ENCODE data around the gene CEP290.

Gene CEP290

GRCh38 chr12:88167384-88167783 lies 25.5 kb upstream of the CEP290 start:
- Histone ChIP-seq H3K4me3 (ENCODE audit: low read length) (no peak overlapping the region), H3K9me3 (ENCODE audit: control insufficient read depth, low read depth, low read length) (no peaks in the 10 kb centered on the region), H3K9ac (ENCODE audit: low read length) (no peak overlapping the region), H3K27me3 (ENCODE audit: control insufficient read depth, insufficient read depth, low read length) (no peaks in the 10 kb centered on the region), H3K36me3 (ENCODE audit: control insufficient read depth, low read depth, low read length) (peaks cover 22% of the 10 kb centered on the region), H3K27ac (ENCODE audit: low read length) (no peak overlapping the region), H3K4me1 (ENCODE audit: control insufficient read depth, low read depth, low read length) (no peaks in the 10 kb centered on the region)

GRCh38 chr12:88166179-88166578 lies 24.3 kb upstream of the CEP290 start:
- H3K27ac ChIP-seq (ENCODE audit: low read length), result no peak overlapping the region
- peaks cover 4% of the 10 kb centered on the region for H3K4me1 ChIP-seq (ENCODE audit: control insufficient read depth, low read depth, low read length)
- H3K4me3 ChIP-seq (ENCODE audit: low read length), result no peak overlapping the region
- no peaks in the 10 kb centered on the region for H3K9me3 ChIP-seq (ENCODE audit: control insufficient read depth, low read depth, low read length)
- H3K36me3 ChIP-seq (ENCODE audit: control insufficient read depth, low read depth, low read length), result peaks cover 22% of the 10 kb centered on the region
- H3K9ac ChIP-seq (ENCODE audit: low read length), result no peak overlapping the region
- no peaks in the 10 kb centered on the region for H3K27me3 ChIP-seq (ENCODE audit: control insufficient read depth, insufficient read depth, low read length)

- H3K9ac ChIP-seq (ENCODE audit: low read length), result no peak overlapping the region
- peaks cover 4% of the 10 kb centered on the region for H3K4me1 ChIP-seq (ENCODE audit: control insufficient read depth, low read depth, low read length)
- no peak overlapping the region for H3K27ac ChIP-seq (ENCODE audit: low read length)
- H3K4me3 ChIP-seq (ENCODE audit: low read length), result no peak overlapping the region
- H3K27me3 ChIP-seq (ENCODE audit: control insufficient read depth, insufficient read depth, low read length), result no peaks in the 10 kb centered on the region
- H3K9me3 ChIP-seq (ENCODE audit: control insufficient read depth, low read depth, low read length), result no peaks in the 10 kb centered on the region
- H3K36me3 ChIP-seq (ENCODE audit: control insufficient read depth, low read depth, low read length), result peaks cover 20% of the 10 kb centered on the region
Measured at GRCh38 chr12:88163371-88163770, 21.5 kb upstream of the CEP290 start.

DNA sequence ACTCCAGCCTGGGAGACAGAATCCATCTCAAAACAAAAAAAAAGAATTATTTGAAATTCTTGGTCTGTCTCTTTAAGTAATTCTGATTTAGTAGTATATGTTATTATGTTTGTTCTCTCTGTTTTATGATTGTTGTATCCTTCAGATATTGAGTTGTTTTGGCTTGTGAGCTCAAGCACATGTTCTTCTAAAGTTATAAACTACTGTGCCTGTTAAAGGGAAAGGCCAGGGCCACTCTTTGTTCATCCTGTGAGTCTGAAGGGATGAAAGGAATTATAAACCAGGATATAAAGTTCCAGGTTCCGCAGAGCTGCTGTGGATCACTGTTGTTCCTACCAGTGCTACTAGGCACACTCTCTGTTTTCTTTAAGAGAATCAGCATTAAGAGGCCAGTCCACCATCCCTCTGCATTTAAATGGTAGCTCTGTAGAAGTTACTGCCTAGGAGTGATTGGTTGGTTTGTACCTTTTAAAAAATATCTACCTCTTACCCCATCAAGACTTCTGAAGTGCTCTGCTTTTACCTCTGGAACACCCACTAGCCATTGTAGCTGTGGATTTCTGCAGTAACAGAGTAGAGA lies 14.3 kb upstream of the CEP290 start:
- Histone ChIP-seq H3K9me3 (ENCODE audit: control insufficient read depth, low read depth, low read length) (no peaks in the 10 kb centered on the region), H3K4me1 (ENCODE audit: control insufficient read depth, low read depth, low read length) (peaks cover 19% of the 10 kb centered on the region), H3K9ac (ENCODE audit: low read length) (no peak overlapping the region), H3K27ac (ENCODE audit: low read length) (no peak overlapping the region), H3K4me3 (ENCODE audit: low read length) (no peak overlapping the region), H3K27me3 (ENCODE audit: control insufficient read depth, insufficient read depth, low read length) (no peaks in the 10 kb centered on the region), H3K36me3 (ENCODE audit: control insufficient read depth, low read depth, low read length) (peaks cover 4% of the 10 kb centered on the region)

GRCh38 chr12:88153959-88154358 lies 12.1 kb upstream of the CEP290 start:
- no peaks in the 10 kb centered on the region for H3K27me3 ChIP-seq (ENCODE audit: control insufficient read depth, insufficient read depth, low read length)
- no peaks in the 10 kb centered on the region for H3K36me3 ChIP-seq (ENCODE audit: control insufficient read depth, low read depth, low read length)
- H3K9me3 ChIP-seq (ENCODE audit: control insufficient read depth, low read depth, low read length), result no peaks in the 10 kb centered on the region
- peaks cover 19% of the 10 kb centered on the region for H3K4me1 ChIP-seq (ENCODE audit: control insufficient read depth, low read depth, low read length)
- no peak overlapping the region for H3K4me3 ChIP-seq (ENCODE audit: low read length)
- H3K27ac ChIP-seq (ENCODE audit: low read length), result no peak overlapping the region
- no peak overlapping the region for H3K9ac ChIP-seq (ENCODE audit: low read length)

DNA sequence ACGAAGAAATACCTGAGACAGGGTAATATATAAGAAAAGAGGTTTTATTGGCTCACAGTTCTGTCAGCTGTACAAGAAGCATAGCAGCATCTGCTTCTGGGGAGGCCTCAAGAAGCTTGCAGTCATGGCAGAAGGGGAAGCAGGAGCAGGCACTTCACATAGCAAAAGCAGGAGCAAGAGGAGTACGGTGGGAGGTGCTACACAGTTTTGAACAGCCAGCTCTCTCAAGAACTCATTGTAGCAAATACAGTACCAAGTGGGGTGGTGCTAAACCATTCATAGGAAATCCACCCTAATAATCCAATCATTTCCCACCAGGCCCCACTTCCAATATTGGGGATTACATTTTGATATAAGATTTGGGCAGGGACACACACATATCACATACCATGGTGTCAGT lies 8.2 kb upstream of the CEP290 start:
- H3K27ac ChIP-seq (ENCODE audit: low read length), result no peak overlapping the region
- H3K9me3 ChIP-seq (ENCODE audit: control insufficient read depth, low read depth, low read length), result no peaks in the 10 kb centered on the region
- H3K27me3 ChIP-seq (ENCODE audit: control insufficient read depth, insufficient read depth, low read length), result no peaks in the 10 kb centered on the region
- no peak overlapping the region for H3K9ac ChIP-seq (ENCODE audit: low read length)
- peaks cover 18% of the 10 kb centered on the region for H3K4me1 ChIP-seq (ENCODE audit: control insufficient read depth, low read depth, low read length)
- no peak overlapping the region for H3K4me3 ChIP-seq (ENCODE audit: low read length)
- H3K36me3 ChIP-seq (ENCODE audit: control insufficient read depth, low read depth, low read length), result no peaks in the 10 kb centered on the region

- Histone ChIP-seq H3K27me3 (ENCODE audit: control insufficient read depth, insufficient read depth, low read length) (no peaks in the 10 kb centered on the region), H3K9me3 (ENCODE audit: control insufficient read depth, low read depth, low read length) (no peaks in the 10 kb centered on the region), H3K4me1 (ENCODE audit: control insufficient read depth, low read depth, low read length) (peaks cover 31% of the 10 kb centered on the region), H3K27ac (ENCODE audit: low read length) (peak overlapping the region; percentile 62), H3K9ac (ENCODE audit: low read length) (peak overlapping the region; percentile 38), H3K36me3 (ENCODE audit: control insufficient read depth, low read depth, low read length) (no peaks in the 10 kb centered on the region), H3K4me3 (ENCODE audit: low read length) (peak overlapping the region; percentile 18)
Measured at GRCh38 chr12:88145567-88146505, 3.9 kb upstream of the CEP290 start.

DNA sequence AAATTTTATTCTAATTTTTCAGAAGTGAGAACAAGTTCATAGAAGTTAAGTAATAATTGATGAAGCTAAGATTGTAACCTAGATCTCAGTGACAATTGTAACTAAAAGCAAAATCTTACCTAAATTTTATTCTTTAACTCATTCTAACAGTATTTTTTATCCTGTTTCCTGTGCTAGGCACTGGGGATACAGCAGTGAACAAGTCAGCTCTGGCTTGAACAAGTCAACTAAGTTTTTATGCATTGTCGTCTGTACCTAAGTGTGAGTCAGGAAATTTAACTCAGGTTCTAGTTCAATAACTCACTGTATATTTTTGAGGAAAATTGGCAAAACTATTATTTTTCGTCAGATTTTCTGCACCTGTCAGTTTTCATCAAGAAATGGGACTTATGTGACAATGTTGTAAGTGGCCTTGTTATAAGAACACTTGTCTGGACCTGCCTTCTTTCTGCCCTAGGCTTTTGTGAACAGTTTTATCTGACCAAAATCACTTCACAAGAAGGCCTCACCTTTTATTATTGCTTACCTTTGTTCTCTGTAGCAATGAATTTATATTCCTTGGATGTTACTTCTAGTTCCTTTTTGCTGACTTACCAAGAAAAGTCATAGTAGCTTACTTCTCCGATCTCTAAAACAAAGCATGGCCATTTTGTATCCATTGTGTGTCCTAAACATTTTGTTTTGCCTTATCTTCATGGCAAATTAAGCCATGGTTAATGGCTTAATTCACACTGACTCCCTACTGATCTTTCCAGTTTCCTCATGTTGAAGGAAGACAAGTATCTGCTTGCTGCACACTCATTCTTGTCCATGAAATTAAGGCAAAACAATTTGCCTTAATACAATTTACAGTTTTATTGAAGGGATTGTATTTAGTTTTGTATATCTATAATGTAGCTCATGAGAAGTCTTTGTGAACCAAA lies 2.9 kb upstream of the CEP290 start:
- Histone ChIP-seq H3K4me3 (ENCODE audit: low read length) (peak overlapping the region; percentile 18), H3K27me3 (ENCODE audit: control insufficient read depth, insufficient read depth, low read length) (no peaks in the 10 kb centered on the region), H3K36me3 (ENCODE audit: control insufficient read depth, low read depth, low read length) (no peaks in the 10 kb centered on the region), H3K27ac (ENCODE audit: low read length) (peak overlapping the region; percentile 62), H3K9me3 (ENCODE audit: control insufficient read depth, low read depth, low read length) (no peaks in the 10 kb centered on the region), H3K4me1 (ENCODE audit: control insufficient read depth, low read depth, low read length) (peaks cover 31% of the 10 kb centered on the region), H3K9ac (ENCODE audit: low read length) (peak overlapping the region; percentile 38)

DNA sequence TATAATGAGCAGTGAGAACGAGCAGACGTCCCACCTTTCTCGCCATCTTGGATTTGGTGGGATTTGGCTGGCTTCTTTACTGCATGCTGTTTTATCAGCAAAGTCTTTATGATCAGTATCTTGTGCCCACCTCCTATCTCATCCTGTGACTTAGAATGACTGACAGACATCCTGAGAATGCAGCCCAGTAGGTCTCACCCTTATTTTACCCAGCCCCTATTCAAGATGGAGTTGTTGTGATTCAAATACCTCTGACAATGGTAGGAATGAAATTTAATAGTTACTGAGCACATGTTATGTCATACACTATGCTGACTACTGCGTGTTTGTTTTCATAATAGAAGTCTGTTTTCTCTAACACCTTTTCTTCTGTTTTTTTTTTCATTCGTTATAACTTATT lies 2.1 kb upstream of the CEP290 start:
- no peak overlapping the region for H3K9ac ChIP-seq (ENCODE audit: low read length)

DNA sequence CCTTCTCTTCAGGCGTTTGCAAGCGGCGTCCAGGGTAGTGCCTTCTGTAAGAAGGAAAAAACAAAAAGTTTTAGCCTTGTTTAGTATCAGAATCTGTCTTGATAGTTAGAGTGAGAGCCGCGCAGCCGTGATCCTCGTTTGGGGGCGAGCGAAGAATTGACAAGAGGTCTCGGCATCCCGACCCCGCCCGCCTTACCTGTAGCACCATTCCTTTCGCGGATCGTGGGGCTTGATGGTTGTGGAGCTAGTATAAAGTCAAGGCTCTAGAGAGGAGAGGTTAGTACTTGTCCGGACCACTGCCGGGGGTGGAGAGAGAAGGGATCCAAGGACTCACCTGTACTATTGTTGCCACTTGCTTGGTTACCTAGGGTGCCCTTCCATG lies 713 bp upstream of the CEP290 start:
- Histone ChIP-seq H3K9me3 (ENCODE audit: control insufficient read depth, low read depth, low read length) (no peaks in the 10 kb centered on the region), H3K9ac (ENCODE audit: low read length) (peak overlapping the region; percentile 54), H3K27ac (ENCODE audit: low read length) (peak overlapping the region; percentile 17), H3K36me3 (ENCODE audit: control insufficient read depth, low read depth, low read length) (no peaks in the 10 kb centered on the region), H3K27me3 (ENCODE audit: control insufficient read depth, insufficient read depth, low read length) (no peaks in the 10 kb centered on the region), H3K4me3 (ENCODE audit: low read length) (peak overlapping the region; percentile 73), H3K4me1 (ENCODE audit: control insufficient read depth, low read depth, low read length) (peaks cover 31% of the 10 kb centered on the region)

More for the DNA sequence above, 2.1 kb upstream of the CEP290 start:
- H3K4me1 ChIP-seq (ENCODE audit: control insufficient read depth, low read depth, low read length), result peaks cover 31% of the 10 kb centered on the region
- H3K36me3 ChIP-seq (ENCODE audit: control insufficient read depth, low read depth, low read length), result no peaks in the 10 kb centered on the region
- H3K27ac ChIP-seq (ENCODE audit: low read length), result no peak overlapping the region
- H3K9me3 ChIP-seq (ENCODE audit: control insufficient read depth, low read depth, low read length), result no peaks in the 10 kb centered on the region
- no peaks in the 10 kb centered on the region for H3K27me3 ChIP-seq (ENCODE audit: control insufficient read depth, insufficient read depth, low read length)
- peak overlapping the region; percentile 73 for H3K4me3 ChIP-seq (ENCODE audit: low read length)

DNA sequence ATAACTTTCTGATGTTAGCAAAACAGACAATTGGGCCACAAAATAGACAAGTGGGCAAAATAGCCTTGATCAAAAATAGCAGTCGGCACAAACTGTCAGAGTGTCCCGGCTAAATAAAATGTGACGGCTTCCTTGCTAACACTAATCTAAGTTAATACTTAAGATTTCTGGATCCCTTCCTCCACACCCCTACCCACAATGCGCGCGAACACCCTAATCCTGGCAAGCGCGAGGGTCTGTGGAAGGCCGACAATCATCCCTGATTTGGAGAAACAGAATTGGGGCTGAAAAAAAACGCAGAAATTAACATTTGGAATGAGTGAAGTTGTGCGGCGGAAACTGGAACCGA lies 489 bp downstream of the CEP290 start:
- Histone ChIP-seq H3K9me3 (ENCODE audit: control insufficient read depth, low read depth, low read length) (no peaks in the 10 kb centered on the region), H3K27me3 (ENCODE audit: control insufficient read depth, insufficient read depth, low read length) (no peaks in the 10 kb centered on the region), H3K4me3 (ENCODE audit: low read length) (peak overlapping the region; percentile 73), H3K9ac (ENCODE audit: low read length) (peak overlapping the region; percentile 75), H3K27ac (ENCODE audit: low read length) (peak overlapping the region; percentile 54), H3K36me3 (ENCODE audit: control insufficient read depth, low read depth, low read length) (no peaks in the 10 kb centered on the region), H3K4me1 (ENCODE audit: control insufficient read depth, low read depth, low read length) (peaks cover 31% of the 10 kb centered on the region)
